ENCODE measurements around the gene TMEM255A. TPM values are rescaled to one million over a fixed set of nuclear protein-coding genes. Genes with fewer than 3 reads are reported as not detected.

The TMEM255A gene
- total and polyA plus RNA-seq, 2 donors, result 3.3 to 6.4 TPM

Other genes with a start within 250 kb of the TMEM255A start
- 0.05 TPM for gene RHOXF2B, start 233.8 kb downstream of the TMEM255A start, total RNA-seq
- not detected for gene RHOXF2B, start 233.8 kb downstream of the TMEM255A start, polyA plus RNA-seq
- gene RHOXF1, start 195.5 kb downstream of the TMEM255A start, total RNA-seq, result 0.42 TPM
- gene RHOXF1, start 195.5 kb downstream of the TMEM255A start, polyA plus RNA-seq, result 0.39 TPM
- not detected for gene RHOXF2, start 152.8 kb downstream of the TMEM255A start, total RNA-seq
- gene RHOXF2, start 152.8 kb downstream of the TMEM255A start, polyA plus RNA-seq, result 0.16 TPM
- 21.2 TPM for gene ZBTB33, start 60.6 kb downstream of the TMEM255A start, total RNA-seq
- gene ZBTB33, start 60.6 kb downstream of the TMEM255A start, polyA plus RNA-seq, result 11.8 TPM
- gene ATP1B4, start 50.6 kb upstream of the TMEM255A start, total RNA-seq, result 0.05 TPM
- 0.05 TPM for gene ATP1B4, start 50.6 kb upstream of the TMEM255A start, polyA plus RNA-seq
- gene LAMP2, start 157.8 kb upstream of the TMEM255A start, total RNA-seq, result 77.8 TPM
- 59.9 TPM for gene LAMP2, start 157.8 kb upstream of the TMEM255A start, polyA plus RNA-seq
- 22.9 TPM for gene CUL4B, start 249.5 kb upstream of the TMEM255A start, total RNA-seq
- 39.3 TPM for gene CUL4B, start 249.5 kb upstream of the TMEM255A start, polyA plus RNA-seq

Data from thymus (tissue), 2 donors.